GM21526 (cell line): ENCODE data around the gene PTPRN2.
"Not testable (repeated sequence)": the region's sequence is repeated elsewhere in the genome, so short reads cannot be mapped to it uniquely, and the experiment has no call there.

ENCODE experiments used
- ATAC-seq: cut with Tn5 transposase; IDR thresholded peaks from one replicate; pipeline ENCODE4 v1.9.1; 2021; ENCODE audit warnings: moderate library complexity; ENCODE audit not compliant: unreplicated experiment, low FRiP score

PTPRN2 gene

DNA sequence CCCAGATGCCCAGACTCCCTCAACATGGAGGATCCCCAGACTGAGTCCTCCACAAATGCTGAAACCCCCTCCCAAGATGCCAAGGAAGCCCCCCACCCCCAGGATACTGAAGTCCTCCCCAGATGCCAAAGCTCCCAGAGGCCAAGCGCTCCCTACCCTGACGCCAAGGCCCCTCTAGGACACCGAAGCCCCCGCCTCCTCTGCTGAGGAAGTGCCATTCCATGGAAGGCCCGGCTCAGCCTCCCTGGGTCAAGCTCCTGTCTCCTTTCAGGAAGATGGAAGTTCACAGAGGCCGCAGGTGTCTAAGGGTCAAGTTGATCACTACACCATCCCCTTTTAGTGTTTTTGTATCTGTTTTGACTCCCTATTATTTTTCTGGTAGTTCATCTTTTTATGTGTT is 644.1 kb downstream of the PTPRN2 start:
- ATAC-seq: no peak

DNA sequence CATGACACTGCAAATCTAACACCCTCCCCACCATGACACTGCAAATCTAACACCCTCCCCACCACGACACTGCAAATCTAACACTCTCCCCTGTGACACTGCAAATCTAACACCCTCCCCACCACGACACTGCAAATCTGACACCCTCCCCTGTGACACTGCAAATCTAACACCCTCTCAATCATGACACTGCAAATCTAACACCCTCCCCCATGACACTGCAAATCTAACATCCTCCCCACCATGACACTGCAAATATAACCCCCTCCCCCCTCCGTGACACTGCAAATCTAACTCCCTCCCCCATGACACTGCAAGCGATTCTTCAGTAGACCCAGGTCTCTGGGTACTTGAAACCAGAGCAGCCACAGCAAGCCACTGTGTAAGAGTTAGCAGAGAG is 646.4 kb downstream of the PTPRN2 start:
- no peak for ATAC-seq

DNA sequence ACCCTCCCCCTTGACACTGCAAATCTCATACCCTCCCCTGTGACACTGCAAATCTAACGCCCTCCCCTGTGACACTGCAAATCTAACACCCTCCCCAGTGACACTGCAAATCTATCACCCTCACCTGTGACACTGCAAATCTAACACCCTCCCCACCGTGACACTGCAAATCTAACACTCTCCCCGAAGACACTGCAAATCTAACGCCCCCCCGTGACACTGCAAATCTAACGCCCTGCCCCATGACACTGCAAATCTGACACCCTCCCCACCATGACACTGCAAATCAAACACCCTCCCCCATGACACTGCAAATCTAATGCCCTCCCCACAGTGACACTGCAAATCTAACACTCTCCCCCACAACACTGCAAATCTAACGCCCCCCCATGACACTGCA is 647.1 kb downstream of the PTPRN2 start:
- no peak for ATAC-seq

DNA sequence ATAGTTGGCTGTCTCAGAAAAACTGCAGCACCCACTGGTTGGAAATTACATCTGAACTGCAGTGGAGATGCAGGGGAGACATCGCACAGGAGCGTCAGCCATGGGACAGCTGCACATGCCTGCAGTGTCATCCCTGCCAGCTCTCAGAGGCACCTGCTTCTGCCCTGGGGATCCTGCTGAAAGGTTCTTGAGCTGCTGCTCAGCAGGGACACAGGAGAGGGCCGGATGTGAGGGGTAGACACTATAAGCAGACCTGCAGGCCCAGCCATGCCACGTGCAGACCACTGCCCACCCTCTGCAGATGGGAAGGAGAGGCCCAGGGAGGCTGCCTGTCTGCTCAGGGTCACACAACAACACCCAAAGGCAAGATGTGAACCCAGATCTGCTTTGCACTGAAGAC is 649.4 kb downstream of the PTPRN2 start:
- no peak for ATAC-seq

DNA sequence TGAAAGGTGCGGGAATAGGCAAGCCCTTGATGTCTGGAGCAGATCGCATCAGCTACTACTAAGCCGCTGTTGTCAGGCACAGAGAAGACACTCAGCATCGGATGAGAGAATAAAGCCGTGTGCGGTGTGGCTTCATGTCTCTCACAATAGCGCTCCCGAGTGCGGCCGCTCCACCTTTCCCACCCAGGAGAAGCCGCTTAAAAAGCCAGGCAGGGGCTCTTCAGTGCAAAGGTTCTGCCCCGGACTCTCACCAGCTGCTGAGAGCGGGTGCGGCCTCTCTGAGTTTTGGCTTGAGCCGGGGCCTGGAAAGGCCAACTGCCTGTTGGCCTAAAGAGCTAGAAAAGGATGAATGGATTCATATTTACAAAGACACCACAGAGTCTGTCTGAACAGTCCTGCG is 650.2 kb downstream of the PTPRN2 start:
- no peak for ATAC-seq

DNA sequence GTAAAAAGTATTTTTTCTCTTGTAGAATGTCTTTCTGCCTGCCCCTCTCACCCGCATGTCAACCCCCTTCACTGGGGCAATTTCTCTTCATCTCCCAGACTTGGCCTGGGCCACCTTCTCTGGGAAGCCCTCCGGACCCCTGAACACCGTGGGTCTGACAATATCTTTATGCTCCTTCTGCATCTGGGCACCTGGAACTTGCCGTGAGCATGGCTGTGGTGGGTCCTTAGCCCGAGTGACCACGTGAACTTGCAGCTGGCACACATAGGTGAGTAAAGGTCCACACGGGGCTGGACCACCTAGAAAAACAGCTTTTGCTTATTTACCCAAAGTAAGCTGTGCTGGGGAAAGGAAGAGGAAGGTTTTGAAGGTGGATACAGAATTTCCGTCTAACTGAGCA is 650.6 kb downstream of the PTPRN2 start:
- ATAC-seq: no peak

DNA sequence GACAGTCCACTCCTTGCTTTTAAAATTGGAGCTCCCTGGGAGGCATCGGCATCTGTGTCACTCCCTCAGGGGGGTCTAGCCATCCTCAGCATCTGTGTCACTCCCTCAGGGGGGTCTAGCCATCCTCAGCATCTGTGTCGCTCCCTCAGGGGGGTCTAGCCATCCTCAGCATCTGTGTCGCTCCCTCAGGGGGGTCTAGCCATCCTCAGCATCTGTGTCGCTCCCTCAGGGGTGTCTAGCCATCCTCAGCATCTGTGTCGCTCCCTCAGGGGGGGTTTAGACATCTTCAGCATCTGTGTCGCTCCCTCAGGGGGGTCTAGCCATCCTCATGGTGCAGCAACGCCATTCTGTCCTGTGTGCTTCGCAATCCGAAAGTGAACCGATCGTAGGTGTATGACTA is 651.9 kb downstream of the PTPRN2 start:
- ATAC-seq: not testable (repeated sequence)

GRCh38 chr7:157933219-157934155 is 654.1 kb downstream of the PTPRN2 start:
- not testable (repeated sequence) for ATAC-seq

DNA sequence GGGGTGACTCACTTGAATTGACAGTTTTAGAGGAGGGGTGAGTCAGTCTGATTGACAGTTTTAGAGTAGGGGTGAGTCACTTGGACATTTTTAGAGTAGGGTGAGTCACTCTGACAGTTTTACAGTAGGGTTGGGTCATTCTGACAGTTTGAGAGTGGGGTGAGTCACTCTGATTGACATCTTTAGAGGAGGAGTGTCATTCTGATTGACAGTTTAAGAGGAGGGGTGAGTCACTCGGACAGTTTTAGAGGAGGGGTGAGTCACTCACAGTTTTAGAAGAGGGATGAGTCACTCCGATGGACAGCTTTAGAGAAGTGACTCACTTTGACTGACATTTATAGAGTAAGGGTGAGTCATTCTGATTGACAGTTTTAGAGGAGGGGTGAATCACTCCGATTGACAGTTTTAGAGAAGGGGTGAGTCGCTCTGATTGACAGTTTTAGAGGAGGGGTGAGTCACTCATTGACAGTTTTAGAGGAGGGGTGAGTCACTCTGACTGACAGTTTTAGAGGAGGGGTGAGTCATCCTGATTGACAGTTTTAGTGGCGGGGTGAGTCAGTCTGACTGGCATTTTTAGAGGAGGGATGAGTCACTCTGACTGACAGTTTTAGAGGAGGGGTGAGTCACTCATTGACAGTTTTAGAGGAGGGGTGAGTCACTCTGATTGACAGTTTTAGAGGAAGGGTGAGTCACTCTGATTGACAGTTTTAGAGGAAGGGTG is 655.0 kb downstream of the PTPRN2 start:
- ATAC-seq: no peak

- no peak for ATAC-seq
These were observed 656.6 kb downstream of the PTPRN2 start for GRCh38 chr7:157930926-157931466.

- no peak for ATAC-seq
These were observed 657.2 kb downstream of the PTPRN2 start for GRCh38 chr7:157930441-157930840.

DNA sequence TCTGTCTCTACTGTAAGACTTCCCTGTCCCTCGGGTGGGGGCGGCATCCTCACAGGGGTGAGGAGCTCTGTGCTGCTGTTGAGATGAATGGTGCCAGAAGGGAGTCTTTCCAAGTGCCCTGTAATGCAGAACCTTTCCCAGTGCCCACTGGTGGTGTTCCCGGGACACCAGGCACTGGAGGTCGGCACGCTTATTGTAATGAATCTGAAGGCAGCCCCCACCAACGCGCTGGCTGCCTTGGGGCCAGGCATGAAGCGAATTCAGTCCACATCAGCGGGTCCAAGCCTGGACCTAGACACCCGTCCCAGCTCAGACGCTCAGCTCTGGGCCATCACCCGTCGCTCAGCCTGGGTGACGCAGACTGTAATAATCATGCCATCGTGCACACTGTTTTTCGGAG is 658.0 kb downstream of the PTPRN2 start:
- no peak for ATAC-seq

DNA sequence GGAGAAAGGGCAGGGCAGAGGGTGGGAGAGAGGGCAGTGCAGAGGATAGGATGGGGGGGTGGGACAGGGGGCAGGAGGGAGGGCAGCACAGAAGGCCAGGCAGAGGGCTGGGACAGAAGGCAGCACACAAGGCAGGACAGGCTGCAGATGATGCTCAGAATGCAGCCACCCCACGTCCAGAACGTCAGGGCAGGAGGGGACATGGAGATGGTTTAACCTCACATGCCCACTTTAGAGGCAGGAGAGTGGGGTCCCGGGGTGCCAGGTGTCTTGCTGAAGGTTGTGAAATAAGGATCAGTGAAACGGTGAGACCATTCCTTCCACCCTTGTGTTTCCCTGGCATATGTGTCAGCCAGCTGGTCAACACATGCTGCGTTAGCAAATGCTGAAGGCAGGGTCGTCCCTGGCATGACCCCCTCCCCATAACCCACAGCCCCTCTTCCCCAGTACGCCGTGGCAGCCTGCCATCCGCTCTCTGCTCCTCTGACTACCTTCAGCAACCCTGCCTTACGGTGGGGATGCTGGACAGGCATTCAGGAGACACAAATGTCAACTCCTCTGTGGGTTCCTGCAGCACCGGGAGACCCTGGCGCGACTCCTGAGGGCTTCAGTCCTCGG is 658.7 kb downstream of the PTPRN2 start:
- no peak for ATAC-seq

- ATAC-seq: no peak
These were observed 659.3 kb downstream of the PTPRN2 start for GRCh38 chr7:157928171-157928794.

DNA sequence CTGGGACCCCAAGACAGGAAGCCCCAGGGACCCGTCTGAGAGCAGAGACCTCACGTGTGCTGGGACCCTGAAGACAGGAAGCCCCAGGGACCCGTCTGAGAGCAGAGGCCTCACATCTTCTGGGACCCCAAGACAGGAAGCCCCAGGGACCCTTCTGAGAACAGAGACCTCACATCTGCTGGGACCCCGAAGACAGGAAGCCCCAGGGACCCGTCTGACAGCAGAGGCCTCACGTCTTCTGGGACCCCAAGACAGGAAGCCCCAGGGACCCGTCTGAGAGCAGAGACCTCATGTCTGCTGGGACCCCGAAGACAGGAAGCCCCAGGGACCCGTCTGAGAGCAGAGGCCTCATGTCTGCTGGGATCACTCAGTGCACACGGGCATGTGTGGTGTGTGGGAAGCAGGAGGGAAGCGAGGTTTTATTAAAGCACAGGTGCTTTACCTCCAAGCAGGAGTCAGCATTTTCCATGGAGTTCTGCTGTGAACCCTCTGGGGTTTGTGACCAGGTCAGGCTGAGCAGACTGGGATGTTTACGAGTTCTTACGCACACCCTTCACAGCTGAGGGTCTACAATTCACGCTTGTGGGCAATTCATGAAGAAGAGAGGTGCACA is 660.2 kb downstream of the PTPRN2 start:
- ATAC-seq: no peak

DNA sequence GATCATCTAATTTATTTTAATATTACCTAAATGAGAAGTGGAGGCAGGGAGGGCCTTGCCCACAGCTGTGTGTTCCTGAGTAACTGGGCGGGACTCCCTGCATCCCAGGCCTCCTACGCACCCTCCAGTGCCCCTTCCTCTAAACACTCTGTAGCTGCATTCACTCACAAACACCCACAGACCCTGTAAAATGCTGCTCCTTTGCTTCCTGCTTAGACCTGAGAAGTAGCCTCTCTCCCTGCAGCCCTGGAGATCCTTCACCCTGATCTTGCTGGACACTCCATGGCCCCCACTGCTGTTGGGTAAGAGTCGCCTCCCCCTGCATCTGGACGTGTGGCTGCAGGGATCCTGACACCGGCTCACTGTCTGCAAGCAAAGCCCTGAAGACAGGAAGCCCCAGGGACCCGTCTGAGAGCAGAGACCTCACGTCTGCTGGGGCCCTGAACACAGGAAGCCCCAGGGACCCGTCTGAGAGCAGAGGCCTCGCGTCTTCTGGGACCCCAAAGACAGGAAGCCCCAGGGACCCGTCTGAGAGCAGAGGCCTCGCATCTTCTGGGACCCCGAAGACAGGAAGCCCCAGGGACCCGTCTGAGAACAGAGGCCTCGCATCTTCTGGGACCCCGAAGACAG is 661.0 kb downstream of the PTPRN2 start:
- ATAC-seq: no peak

DNA sequence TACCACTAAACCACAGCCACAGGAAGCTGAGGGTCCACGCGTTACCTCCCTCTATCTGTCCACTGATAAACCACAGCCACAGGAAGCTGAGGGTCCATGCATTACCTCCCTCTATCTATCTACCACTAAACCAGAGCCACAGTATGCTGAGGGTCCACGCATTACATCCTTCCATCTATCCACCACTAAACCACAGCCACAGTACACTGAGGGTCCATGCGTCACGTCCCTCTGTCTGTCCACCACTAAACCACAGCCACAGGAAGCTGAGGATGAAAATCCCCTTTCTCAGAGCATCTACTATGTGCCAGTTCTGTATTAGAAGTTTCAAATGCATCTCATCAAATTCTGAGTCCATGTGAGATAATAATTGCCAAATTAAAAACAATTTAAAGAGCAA is 661.5 kb downstream of the PTPRN2 start:
- no peak for ATAC-seq

DNA sequence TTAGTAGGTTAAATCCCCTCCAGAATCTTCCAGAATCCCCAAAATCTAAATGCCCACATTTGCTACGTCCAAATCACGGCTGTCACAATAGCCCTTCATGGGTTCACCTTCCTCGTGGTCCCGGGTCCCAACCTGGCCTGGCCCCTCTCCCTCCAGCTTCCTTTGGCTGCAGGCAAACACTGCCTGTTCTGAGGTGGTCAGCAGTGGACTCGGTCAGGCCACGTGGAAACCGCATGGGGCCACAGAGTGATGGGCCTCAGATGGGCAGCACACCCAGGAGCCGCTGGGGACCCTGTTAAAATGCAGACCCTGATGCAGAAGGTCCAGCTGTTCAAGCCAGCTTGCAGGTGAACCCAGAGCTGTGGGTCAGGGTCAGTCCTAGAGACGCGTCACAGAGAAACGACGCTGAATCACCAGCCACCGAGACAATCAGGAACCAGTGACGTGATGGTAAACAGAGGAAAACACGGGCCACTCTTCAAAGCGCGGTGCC is 662.2 kb downstream of the PTPRN2 start:
- no peak for ATAC-seq

DNA sequence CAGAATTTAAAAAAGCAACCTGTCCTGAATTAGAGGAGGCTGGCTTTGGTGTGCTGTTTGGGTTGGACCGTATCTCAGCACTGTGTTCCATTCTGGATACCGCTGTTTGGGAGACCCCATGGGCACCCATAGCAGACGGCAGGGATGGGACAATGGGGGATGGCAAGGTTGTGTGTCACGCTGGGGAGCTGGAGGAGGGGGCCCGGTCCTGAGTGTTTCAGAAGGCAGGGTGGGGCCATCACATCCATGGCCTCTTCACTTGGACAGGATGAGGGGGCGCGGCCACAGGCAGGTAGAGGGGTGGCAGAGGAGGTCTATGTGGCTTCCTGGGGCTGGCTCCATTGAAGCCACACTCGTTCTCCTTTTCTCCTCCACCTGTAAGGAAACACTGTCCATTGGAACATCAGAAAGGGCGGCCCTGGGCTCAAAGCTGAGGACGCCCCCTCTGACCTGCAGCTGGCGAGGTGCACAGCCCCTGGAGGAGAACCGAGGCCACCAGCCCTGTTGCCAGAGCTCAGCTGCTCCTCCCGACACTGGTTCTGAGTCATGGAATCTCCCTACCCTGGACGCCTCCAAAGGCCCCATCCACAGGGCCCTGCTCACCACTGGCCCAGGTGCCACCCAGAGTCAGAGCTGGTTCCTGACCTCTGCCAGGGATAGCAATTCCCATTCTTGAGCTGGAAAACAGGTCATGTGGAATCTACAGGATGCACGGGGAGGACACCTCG is 663.6 kb downstream of the PTPRN2 start:
- no peak for ATAC-seq
